ENCODE data around the gene ANKRD13B.
"Not testable (repeated sequence)": the region's sequence is repeated elsewhere in the genome, so short reads cannot be mapped to it uniquely, and the experiment has no call there.

ANKRD13B gene

DNA sequence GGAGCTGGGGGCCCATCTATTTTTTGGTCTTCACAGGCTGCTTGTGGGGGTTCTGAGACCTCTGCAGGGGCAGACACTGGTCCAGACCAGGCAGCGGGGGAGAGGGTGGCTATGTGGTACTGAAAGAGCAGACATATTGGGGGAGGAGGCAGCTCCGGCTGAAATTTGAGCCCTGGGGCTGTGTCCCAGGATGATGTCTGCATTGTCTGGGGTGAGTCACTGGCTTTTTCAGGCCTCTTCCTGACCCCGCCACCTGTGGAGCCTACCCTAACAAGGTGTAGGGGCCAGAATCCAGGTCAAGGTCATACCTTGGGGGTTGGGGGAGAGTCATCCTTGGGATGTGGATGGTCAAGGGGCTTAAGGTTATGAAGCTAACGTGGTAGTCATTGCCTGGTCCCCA, 27.3 kb downstream of the ANKRD13B start:
- DNase-seq: no peak

- no peak for DNase-seq
These were observed 28.0 kb downstream of the ANKRD13B start for GRCh38 chr17:29620779-29621500.

- no peak for DNase-seq
These were observed 28.8 kb downstream of the ANKRD13B start for GRCh38 chr17:29621751-29622194.

- peak; percentile 59 for DNase-seq
These were observed 29.7 kb downstream of the ANKRD13B start, which contains the start of gene CORO6 for GRCh38 chr17:29622337-29623282. TSS of gene CORO6 (minus strand) at chr17:29622912. CDS start at chr17:29621421, 1,491 bp downstream.

DNA sequence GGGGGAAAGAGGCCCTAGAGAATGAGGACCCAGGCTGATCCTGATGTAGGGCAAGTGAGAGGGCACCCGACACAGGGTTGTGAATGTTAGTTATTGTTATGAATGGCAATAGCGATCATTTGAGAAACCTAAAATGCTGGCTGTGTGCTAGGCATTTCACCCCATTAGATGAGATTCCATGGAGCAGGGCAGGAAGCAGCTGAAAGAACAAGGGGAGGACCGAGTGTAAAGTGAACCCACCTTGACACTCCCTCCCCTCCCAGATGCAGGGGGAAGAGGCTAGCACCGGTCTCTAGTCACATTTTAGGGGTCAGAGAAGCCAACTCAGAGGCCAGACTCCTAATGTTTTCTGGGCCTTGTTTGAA, 30.3 kb downstream of the ANKRD13B start:
- DNase-seq: no peak

- no peak for DNase-seq
These were observed 31.7 kb downstream of the ANKRD13B start for GRCh38 chr17:29624586-29624985.

DNA sequence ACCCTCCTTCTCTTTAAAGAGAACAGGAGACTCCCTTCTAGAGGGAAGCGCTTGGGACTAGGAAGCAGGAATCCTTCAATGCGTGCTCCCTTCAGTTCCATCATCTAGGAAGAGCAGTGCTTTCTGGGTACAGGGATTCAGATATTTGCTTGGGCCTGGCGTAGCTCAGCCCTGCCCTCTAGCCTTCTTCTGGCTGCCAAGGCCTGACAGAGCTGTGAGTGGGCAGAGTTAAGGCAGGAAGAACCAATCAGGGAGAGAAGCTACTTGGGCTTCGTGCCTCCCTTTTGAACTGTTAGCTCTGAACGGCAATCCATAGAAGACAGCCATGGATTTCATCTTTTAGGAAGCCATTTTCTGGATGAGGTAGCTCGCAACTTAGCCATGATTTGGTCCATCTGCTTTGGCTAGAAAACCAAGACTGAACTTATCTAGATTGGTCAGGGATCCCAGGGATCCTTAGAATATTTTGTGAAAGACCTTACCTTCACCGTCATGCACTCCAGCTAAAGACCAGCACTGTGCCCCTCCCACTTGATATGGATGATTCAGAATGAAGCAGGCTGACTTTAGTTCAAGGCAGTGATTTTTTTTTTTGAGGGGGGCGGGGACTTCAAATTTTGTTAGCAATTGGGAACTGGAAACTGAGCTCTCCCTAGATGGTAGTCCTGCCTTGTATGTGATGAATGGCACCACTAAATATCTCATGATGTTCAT, 32.3 kb downstream of the ANKRD13B start:
- DNase-seq: no peak

GRCh38 chr17:29627951-29628350, 35.0 kb downstream of the ANKRD13B start:
- DNase-seq: no peak

- DNase-seq: no peak
These were observed 35.7 kb downstream of the ANKRD13B start for GRCh38 chr17:29628644-29629043.

DNA sequence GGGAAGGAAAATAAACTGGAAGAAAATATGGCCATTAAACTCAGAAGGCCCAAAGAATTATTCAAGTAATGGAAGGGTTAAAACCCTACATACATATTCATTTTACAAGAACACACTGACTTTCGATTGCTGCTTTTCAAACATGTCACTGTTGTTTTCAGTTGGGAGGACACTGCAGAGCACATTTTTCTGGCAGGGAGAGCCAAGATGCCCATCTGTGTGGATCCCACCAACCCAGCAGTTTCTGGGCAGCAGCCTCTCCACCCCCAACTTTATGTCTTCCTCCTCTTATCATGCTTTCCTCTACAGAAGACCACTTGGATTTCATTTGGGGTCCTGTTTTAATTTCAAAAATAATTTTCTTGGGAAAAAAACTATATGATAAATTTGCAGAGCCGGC, 36.9 kb downstream of the ANKRD13B start:
- DNase-seq: no peak

GRCh38 chr17:29630630-29631193, 37.8 kb downstream of the ANKRD13B start:
- no peak for DNase-seq

GRCh38 chr17:29633886-29634285, 41.0 kb downstream of the ANKRD13B start:
- DNase-seq: no peak

GRCh38 chr17:29640413-29640812, 47.5 kb downstream of the ANKRD13B start:
- DNase-seq: no peak

GRCh38 chr17:29640981-29641642, 48.2 kb downstream of the ANKRD13B start:
- DNase-seq: no peak

DNA sequence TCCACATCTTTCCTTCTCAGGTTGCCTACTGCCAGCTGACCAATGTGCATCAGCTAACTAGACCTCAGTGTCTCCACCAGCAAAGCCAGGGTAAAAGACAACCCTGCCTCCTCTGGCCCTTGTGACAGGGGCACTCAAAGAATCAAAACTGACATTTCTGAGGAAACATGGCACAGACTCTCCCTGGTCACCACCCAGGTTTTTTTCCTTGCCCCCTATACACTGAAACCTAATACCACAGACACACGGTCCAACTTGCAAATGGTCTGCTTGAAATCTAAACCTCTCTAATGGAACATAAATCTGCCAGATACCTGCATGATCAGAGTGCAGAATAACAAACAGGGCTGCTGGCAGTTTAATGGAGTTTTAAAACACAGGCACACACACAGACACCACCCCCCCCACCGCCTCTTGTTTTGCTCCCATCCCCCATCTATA, 49.3 kb downstream of the ANKRD13B start:
- no peak for DNase-seq

DNA sequence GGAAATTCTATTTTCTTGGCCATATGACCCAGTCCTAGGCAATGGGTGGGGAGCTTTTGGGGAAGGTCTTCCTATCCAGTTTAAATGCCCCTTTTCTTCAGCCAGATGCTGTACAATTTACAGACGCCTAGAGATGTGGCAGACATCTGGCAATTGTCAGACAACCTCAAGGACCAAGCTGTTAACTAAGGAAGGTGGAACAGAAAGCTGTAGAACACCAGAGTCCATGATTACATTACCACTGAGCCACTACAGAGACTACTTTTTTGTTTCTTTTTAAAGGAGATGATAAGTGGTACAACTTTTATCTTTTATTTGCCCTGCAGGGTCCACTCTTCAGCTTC, 50.9 kb downstream of the ANKRD13B start:
- DNase-seq: no peak

DNA sequence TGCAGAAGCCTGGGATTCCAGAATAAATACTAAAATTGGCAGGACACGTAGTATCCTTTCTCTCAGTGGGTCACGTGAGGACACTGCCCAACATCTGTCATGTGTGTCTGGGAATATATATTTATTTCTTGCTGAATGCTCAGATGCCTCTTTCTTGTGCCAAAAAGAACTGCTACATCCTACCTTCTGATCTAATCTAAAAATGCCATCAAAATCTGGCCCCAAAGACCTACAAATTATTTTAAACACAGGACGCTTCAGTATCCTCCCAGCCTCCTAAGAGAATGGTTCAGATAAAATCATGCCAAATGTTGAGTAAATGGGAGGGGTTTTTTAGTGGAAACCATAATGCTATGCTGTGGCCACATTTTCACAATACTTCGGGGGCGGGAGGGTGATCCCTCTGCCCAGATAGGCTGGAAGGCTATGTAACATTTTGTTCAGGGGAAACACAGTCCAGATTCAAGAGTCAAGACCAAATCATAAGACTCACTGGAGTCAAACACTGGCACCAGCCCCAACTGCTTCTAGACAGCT, 52.7 kb downstream of the ANKRD13B start:
- no peak for DNase-seq

- no peak for DNase-seq
These were observed 55.1 kb downstream of the ANKRD13B start for GRCh38 chr17:29648005-29648404.

DNA sequence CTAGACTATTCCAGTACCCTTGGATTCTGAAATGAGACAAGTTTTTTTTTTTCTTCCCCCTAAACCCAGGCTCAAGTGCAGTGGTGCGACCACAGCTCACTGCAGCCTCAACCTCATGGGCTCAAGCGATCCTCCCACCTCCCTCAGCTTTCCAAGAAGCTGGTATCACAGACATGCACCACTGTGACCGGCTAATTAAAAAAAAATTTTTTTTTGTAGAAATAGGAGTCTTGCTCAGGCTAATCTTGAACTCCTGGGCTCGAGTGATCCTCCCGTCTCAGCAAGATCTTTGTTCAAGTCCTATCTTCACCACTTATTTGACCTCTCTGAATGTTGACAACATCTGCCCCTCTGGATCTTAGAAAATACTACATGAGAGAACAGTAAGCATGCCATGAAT, 56.4 kb downstream of the ANKRD13B start:
- DNase-seq: no peak

GRCh38 chr17:29650396-29650795, 57.5 kb downstream of the ANKRD13B start:
- no peak for DNase-seq

GRCh38 chr17:29651913-29652312, 59.0 kb downstream of the ANKRD13B start:
- not testable (repeated sequence) for DNase-seq

- no peak for DNase-seq
These were observed 60.0 kb downstream of the ANKRD13B start for GRCh38 chr17:29652976-29653375.
